Upper lobe of left lung (tissue), 4 donors: ENCODE measurements around the gene VPS18.

Experiments
- EP300 ChIP-seq, 4 donors: sonication (generic); formaldehyde crosslinking; IDR thresholded peaks; one replicate each; pipeline ENCODE4 v1.5.1; 2017; ENCODE audit warnings: antibody characterized with exemption in 4 of 4, control low read depth in 2 of 4
- POLR2A ChIP-seq, 4 donors: fragments of 450-650 bp; IDR thresholded peaks; one replicate each; pipeline ENCODE4 v1.5.1; 2016 to 2017; ENCODE audit warnings: antibody characterized with exemption in 4 of 4, mild to moderate bottlenecking in 2 of 4
- POLR2AphosphoS5 ChIP-seq, 2 donors: sonication (generic); formaldehyde crosslinking; IDR thresholded peaks; one replicate each; pipeline ENCODE4 v1.5.1; 2017; ENCODE audit warnings: antibody characterized with exemption in 2 of 2
- TF ChIP-seq, protein P1 (sequence below), 6 experiments: fragments of 450-650 bp in 4 of 6; fragments of 200-600 bp in 2 of 6; sonication (generic) in 2 of 6; IDR thresholded peaks; one replicate each; pipeline ENCODE4 v1.5.1; 2016 to 2019; ENCODE audit warnings: antibody characterized with exemption in 6 of 6

DNA sequence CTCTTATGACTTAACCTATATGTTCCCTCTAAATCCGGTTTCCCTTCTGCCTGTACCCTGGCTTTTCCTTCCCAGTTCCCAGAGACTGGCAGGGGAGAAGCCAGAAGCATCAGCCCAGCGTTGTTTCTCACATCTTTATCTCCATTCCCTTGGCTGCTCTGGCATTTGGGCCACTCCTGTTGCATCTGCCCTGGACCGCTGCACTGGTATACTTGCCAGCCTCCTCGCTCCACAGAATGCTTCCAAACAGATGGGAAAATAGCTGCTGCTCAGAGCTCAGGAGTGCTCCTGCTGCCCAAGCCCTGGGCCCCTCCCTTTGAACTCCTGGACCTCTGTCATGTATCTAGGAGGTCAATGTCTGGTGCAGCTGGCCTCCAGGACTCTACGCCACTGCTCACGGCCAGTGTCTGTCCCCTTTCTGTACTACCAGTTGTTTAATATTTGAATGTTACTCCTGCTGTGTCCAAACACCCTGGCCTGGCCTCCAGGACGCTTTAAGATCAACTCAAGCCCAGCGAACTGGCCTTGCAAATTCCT, 43.6 kb upstream of the VPS18 start:
- TF ChIP-seq EP300 (IDR thresholded peaks at IDR 0.05) (no peak), POLR2A (IDR thresholded peaks at IDR 0.05) (no peak), POLR2AphosphoS5 (IDR thresholded peaks at IDR 0.05) (no peak)
- TF ChIP-seq, protein P1, sequence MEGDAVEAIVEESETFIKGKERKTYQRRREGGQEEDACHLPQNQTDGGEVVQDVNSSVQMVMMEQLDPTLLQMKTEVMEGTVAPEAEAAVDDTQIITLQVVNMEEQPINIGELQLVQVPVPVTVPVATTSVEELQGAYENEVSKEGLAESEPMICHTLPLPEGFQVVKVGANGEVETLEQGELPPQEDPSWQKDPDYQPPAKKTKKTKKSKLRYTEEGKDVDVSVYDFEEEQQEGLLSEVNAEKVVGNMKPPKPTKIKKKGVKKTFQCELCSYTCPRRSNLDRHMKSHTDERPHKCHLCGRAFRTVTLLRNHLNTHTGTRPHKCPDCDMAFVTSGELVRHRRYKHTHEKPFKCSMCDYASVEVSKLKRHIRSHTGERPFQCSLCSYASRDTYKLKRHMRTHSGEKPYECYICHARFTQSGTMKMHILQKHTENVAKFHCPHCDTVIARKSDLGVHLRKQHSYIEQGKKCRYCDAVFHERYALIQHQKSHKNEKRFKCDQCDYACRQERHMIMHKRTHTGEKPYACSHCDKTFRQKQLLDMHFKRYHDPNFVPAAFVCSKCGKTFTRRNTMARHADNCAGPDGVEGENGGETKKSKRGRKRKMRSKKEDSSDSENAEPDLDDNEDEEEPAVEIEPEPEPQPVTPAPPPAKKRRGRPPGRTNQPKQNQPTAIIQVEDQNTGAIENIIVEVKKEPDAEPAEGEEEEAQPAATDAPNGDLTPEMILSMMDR (IDR thresholded peaks at IDR 0.05) = no peak
